Measurements from ENCODE around the gene HINT3.
"Not testable (repeated sequence)": the region's sequence is repeated elsewhere in the genome, so short reads cannot be mapped to it uniquely, and the experiment has no call there.

HINT3 gene

GRCh38 chr6:125962900-125963497 is 6.4 kb downstream of the HINT3 start:
- no peak for DNase-seq (ENCODE audit: low spot score)

GRCh38 chr6:125963817-125964216 is 7.2 kb downstream of the HINT3 start:
- no peak for DNase-seq (ENCODE audit: low spot score)

- DNase-seq (ENCODE audit: low spot score) = no peak
These were observed 10.0 kb downstream of the HINT3 start for GRCh38 chr6:125966569-125966968.

- DNase-seq (ENCODE audit: low spot score) = no peak
These were observed 11.9 kb downstream of the HINT3 start for GRCh38 chr6:125968493-125968892.

- DNase-seq (ENCODE audit: low spot score) = no peak
These were observed 14.2 kb downstream of the HINT3 start for GRCh38 chr6:125970760-125971159.

GRCh38 chr6:125972478-125972877 is 15.9 kb downstream of the HINT3 start:
- not testable (repeated sequence) for DNase-seq (ENCODE audit: low spot score)

- DNase-seq (ENCODE audit: low spot score) = peak; percentile 54
These were observed 17.8 kb downstream of the HINT3 start for GRCh38 chr6:125974214-125974866.

- no peak for DNase-seq (ENCODE audit: low spot score)
These were observed 22.5 kb downstream of the HINT3 start for GRCh38 chr6:125979101-125979500.

GRCh38 chr6:125981571-125982185 is 25.1 kb downstream of the HINT3 start:
- no peak for DNase-seq (ENCODE audit: low spot score)

GRCh38 chr6:125983246-125983945 is 26.8 kb downstream of the HINT3 start:
- DNase-seq (ENCODE audit: low spot score) = no peak

GRCh38 chr6:125984311-125984710 is 27.7 kb downstream of the HINT3 start:
- DNase-seq (ENCODE audit: low spot score) = no peak

- no peak for DNase-seq (ENCODE audit: low spot score)
These were observed 29.0 kb downstream of the HINT3 start for GRCh38 chr6:125985522-125985921.

GRCh38 chr6:125985979-125986300 is 29.4 kb downstream of the HINT3 start:
- no peak for DNase-seq (ENCODE audit: low spot score)

GRCh38 chr6:125986301-125987025 is 29.9 kb downstream of the HINT3 start, which contains the start of gene TRMT11:
Gene TRMT11 (plus strand): TSS chr6:125986540. CDS start chr6:125986551, 11 bp downstream.
- peak; percentile 88 for DNase-seq (ENCODE audit: low spot score)

GRCh38 chr6:125987026-125987617 is 30.6 kb downstream of the HINT3 start:
- DNase-seq (ENCODE audit: low spot score) = peak; percentile 38

- DNase-seq (ENCODE audit: low spot score) = no peak
These were observed 31.7 kb downstream of the HINT3 start for GRCh38 chr6:125988280-125988679.

- no peak for DNase-seq (ENCODE audit: low spot score)
These were observed 33.1 kb downstream of the HINT3 start for GRCh38 chr6:125989631-125990030.

GRCh38 chr6:125991653-125992052 is 35.1 kb downstream of the HINT3 start:
- no peak for DNase-seq (ENCODE audit: low spot score)

GRCh38 chr6:125994670-125995488 is 38.3 kb downstream of the HINT3 start:
- no peak for DNase-seq (ENCODE audit: low spot score)

GRCh38 chr6:125995972-125996580 is 39.5 kb downstream of the HINT3 start:
- DNase-seq (ENCODE audit: low spot score) = peak; percentile 44
